ENCODE data around the gene UQCRC1.

UQCRC1 gene

DNA sequence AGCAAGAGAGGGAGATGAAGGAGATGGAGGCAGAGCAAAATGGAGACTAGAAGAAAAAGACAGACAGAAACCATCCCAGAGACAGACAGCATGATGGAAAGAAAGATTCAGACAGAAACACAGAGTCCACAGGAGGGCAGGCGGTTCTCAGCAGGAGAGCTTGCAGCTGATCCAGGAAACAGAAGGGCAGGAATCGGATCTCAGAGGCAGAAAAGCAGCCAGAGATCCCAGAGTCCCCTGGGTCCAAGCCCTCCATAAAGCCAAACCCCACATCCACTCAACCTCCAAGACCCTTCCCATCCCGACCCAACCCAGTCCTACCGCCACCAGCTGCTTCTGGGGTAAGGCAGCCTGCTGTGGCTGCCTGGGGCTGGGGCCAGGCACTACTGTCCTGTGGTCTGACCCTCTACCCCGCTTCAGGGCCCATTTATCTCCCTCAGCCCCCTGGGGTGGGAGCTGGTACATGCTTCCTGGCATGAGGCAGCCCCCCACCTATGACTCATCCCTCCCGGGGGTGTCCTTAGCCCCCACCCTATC lies 46.0 kb downstream of the UQCRC1 start, which contains the start of gene UCN2:
TSS of gene UCN2 (minus strand) at position 400 of the 537 bp plus-strand sequence. CDS start 657 bp downstream, outside the sequence.
- no peak within 1 kb of the TSS for H3K4me3 ChIP-seq (ENCODE audit: low read depth, low read length)
- TF ChIP-seq, protein P1, sequence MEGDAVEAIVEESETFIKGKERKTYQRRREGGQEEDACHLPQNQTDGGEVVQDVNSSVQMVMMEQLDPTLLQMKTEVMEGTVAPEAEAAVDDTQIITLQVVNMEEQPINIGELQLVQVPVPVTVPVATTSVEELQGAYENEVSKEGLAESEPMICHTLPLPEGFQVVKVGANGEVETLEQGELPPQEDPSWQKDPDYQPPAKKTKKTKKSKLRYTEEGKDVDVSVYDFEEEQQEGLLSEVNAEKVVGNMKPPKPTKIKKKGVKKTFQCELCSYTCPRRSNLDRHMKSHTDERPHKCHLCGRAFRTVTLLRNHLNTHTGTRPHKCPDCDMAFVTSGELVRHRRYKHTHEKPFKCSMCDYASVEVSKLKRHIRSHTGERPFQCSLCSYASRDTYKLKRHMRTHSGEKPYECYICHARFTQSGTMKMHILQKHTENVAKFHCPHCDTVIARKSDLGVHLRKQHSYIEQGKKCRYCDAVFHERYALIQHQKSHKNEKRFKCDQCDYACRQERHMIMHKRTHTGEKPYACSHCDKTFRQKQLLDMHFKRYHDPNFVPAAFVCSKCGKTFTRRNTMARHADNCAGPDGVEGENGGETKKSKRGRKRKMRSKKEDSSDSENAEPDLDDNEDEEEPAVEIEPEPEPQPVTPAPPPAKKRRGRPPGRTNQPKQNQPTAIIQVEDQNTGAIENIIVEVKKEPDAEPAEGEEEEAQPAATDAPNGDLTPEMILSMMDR (conservative IDR thresholded peaks at IDR 0.05; ENCODE audit: low read depth, low read length), result peak; percentile 49
- peak; percentile 87 for DNase-seq (ENCODE audit: low read depth)

DNA sequence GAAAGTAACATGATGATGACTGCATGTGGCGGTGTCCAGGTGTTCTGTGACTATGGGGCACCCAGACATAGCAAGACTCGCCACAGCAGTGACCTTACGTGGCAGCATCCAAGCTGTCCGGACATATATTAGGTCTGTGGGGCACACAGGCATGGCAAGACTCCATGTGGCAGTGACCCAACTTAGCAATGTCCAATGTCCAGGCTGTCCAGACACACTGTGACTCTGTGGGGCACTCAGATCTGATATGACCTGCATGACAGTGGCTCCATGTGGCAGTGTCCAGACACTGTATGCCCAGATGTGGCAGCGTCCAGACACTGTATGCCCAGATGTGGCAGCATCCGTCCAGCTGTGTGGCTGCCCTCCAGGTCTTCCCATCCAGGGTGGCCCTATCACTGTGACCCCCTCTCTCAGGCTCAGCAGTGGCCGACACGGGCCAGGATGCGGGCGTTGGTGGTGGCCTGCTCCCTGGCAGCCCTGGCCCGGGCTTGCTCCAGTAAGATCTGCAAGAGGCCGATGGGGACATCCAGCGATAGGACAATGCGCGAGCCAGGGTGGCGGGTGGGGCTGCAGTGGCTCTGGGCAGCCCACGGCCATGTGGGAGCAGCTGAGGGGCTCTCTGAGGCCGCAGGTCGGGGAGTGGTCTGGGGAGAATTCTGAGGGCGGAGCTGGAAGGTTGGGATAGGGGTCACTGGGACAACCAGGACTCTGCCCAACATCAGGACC lies 46.9 kb downstream of the UQCRC1 start:
- TF ChIP-seq, protein P1 (conservative IDR thresholded peaks at IDR 0.05; ENCODE audit: low read depth, low read length), result no peak
- no peak overlapping the region for H3K4me3 ChIP-seq (ENCODE audit: low read depth, low read length)
- DNase-seq (ENCODE audit: low read depth), result no peak

DNA sequence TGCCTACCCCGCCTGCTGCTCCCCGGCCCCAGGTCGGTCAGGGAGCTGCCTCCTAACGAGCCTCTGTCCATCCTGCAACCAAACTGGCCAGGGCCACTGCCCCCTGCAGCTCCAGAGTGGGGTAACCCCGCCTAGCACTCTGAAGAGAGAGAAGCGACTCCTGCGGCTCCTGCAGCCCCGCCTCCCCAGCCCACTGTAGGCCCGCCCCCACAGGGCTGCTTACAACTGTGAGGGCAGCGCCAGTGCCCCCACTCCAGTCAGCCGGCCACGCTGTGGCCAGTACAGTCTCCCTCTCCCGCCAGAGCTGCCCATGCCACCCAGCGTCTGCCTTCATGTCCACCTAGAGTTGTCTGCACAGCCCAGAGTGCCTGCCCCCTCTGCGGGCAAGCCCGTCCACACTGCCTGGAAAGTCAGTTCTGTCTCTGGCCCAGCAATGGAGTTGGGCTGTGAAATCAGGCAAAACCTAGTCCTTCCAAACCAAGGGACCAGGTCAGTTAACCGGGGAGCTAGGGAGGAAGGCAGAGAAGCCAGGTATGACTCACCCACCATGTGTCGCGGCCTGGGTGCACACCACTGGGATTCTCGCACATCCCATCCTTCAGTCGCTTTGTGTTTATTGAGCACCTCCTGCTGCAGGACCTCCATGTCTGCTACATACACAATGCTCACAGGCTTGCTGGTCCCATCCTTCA lies 48.3 kb downstream of the UQCRC1 start:
- peak overlapping the region; percentile 42 for H3K4me3 ChIP-seq (ENCODE audit: low read depth, low read length)
- DNase-seq (ENCODE audit: low read depth), result peak; percentile 81
- TF ChIP-seq, protein P1 (conservative IDR thresholded peaks at IDR 0.05; ENCODE audit: low read depth, low read length), result peak; percentile 53

DNA sequence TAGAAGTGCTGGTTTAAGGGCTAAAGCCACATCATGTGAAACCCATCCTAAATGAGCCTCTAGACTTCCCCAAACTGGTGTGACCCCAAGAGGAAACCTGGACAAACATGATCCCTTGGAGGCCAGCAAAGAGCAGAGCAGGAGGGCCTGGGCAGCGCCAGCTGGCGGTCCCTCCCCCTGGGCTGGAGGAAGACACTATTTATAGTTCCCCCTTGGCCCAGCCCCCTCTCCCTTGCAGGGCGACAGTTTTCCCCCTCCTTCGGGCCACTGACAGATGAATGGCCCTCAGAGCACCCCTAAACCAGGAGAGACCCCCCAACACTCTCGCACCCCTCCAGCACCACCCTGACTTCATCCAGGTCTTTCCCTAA lies 48.8 kb downstream of the UQCRC1 start:
- DNase-seq (ENCODE audit: low read depth), result no peak
- H3K4me3 ChIP-seq (ENCODE audit: low read depth, low read length), result peak overlapping the region; percentile 42
- TF ChIP-seq, protein P1 (conservative IDR thresholded peaks at IDR 0.05; ENCODE audit: low read depth, low read length), result no peak

DNA sequence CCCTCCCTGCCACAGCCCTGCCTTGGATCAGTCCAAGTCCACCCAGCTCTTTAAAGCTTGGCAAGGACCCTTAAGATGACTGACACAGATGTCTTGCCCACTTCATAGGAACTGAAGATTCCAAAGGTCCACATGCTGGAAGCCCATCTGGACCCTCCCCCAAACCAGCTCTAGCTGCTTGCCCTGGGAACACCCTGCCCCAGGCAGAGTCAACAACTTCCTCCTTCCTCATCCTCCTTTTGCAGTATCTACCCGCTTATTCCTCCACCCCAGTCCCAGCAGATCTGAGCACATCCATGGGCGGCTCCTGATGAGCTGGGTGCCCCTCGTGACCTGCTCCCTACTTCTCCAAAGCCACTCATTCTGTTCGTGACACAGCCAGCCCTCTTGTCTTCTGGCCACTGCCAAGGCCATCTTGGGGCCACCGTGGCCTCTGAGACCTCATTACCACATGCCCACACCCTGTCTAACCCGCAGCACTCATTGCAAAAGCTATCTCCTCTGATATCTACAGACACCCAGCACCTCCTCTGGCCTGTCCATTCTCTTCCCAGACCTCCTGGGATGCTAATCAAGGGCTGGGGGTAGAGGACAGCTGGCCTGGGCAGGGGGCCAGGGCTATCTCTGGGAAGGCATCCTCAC lies 50.8 kb downstream of the UQCRC1 start:
- H3K4me3 ChIP-seq (ENCODE audit: low read depth, low read length), result no peak overlapping the region
- DNase-seq (ENCODE audit: low read depth), result no peak
- TF ChIP-seq, protein P1 (conservative IDR thresholded peaks at IDR 0.05; ENCODE audit: low read depth, low read length), result no peak

DNA sequence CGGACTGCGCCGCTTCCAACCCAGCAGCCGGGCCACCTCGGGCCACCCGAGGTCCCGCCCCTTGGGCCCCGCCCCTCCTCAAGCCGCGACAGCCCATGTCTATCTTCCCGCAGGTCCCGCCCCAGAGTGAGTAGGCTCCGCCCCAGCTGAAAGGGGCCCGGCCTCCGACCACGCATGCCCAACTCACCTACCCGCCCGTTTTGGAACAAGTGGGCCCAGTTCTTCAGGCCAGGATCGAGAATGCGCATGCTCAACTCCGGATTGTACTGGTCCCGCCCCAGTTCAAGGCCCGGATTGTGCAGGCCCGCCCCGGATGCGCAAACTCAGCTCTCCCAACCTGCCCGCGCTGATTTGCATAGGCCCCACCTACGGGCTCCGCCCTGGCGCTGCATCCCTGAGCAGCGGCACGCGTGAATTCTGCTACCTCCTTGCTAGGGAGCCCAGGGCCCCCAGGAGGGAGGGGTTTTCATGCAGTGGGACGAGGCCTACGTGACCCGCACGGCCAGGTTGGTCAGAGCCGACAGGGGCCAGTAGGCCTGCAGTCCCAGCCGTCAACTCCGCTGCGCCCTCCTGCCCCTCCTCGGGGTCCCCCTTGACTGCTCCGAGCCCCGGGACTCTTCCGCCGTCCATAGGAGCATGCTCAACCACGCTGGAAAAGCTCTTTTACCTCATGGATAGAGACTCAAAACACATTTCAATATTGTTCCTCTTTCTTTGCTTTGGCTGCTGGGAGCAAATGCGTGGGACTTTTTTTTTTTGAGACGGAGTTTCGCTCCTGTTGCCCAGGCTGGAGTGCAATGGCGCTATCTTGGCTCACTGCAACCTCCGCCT lies 52.4 kb downstream of the UQCRC1 start, which contains the start of gene PFKFB4:
TSS of gene PFKFB4 (minus strand) at position 8 of the 831 bp plus-strand sequence. CDS start 26 bp downstream, outside the sequence.
- TF ChIP-seq, protein P1 (conservative IDR thresholded peaks at IDR 0.05; ENCODE audit: low read depth, low read length), result no peak
- H3K4me3 ChIP-seq (ENCODE audit: low read depth, low read length), result peak within 1 kb of the TSS; percentile 72
- DNase-seq (ENCODE audit: low read depth), result peak; percentile 100

Data from choroid plexus epithelial cell (primary cell).